Fibroblast of lung (primary cell): ENCODE measurements around the gene C20orf204. TPM values are rescaled to one million over a fixed set of nuclear protein-coding genes. Genes with fewer than 3 reads are reported as not detected.

Source experiments
- DNase-seq, 2 donors: peaks; one replicate each; pipeline versions ENCODE4 v3.0.0 to v3.0.0-alpha.2; 2010; ENCODE audit warnings: low read depth in 2 of 2
- H2AFZ ChIP-seq: 2 replicates; pipeline ENCODE4 v1.5.1; 2012; ENCODE audit warnings: low read length, control low read depth, inconsistent platforms
- H3K27ac ChIP-seq: 2 replicates; pipeline ENCODE4 v1.5.1; 2011; ENCODE audit warnings: low read length, control low read depth; ENCODE audit not compliant: insufficient read depth
- H3K27me3 ChIP-seq: 2 replicates; pipeline ENCODE4 v1.5.1; 2011; ENCODE audit warnings: mild to moderate bottlenecking, low read length; ENCODE audit not compliant: control insufficient read depth, insufficient read depth
- H3K36me3 ChIP-seq: 2 replicates; pipeline ENCODE4 v1.5.1; 2011; ENCODE audit warnings: low read length; ENCODE audit not compliant: control insufficient read depth, insufficient read depth
- H3K4me1 ChIP-seq: 2 replicates; pipeline ENCODE4 v1.5.1; 2011; ENCODE audit warnings: low read length; ENCODE audit not compliant: control insufficient read depth, insufficient read depth; ENCODE audit errors: extremely low read depth
- H3K4me2 ChIP-seq: 2 replicates; pipeline ENCODE4 v1.5.1; 2011; ENCODE audit warnings: low read length, control low read depth; ENCODE audit not compliant: insufficient read depth; ENCODE audit errors: extremely low read depth
- H3K4me3 ChIP-seq, 4 experiments: fragments of 200-600 bp in 1 of 4; sonication (generic) in 1 of 4; replicated peaks in 1 of 4; 2 replicates each; pipeline ENCODE4 v1.5.1; 2011 to 2016; ENCODE audit warnings: low read length in 4 of 4, low read depth in 3 of 4, mild to moderate bottlenecking in 3 of 4, control low read depth in 2 of 4, inconsistent platforms in 1 of 4, mixed read lengths in 1 of 4; ENCODE audit not compliant: insufficient read depth in 1 of 4; ENCODE audit errors: control extremely low read depth in 1 of 4
- H3K79me2 ChIP-seq: 2 replicates; pipeline ENCODE4 v1.5.1; 2012; ENCODE audit warnings: mild to moderate bottlenecking, low read length, inconsistent platforms; ENCODE audit not compliant: control insufficient read depth, insufficient read depth
- H3K9ac ChIP-seq: 2 replicates; pipeline ENCODE4 v1.5.1; 2011; ENCODE audit warnings: mild to moderate bottlenecking, low read length, control low read depth; ENCODE audit not compliant: insufficient read depth
- H3K9me3 ChIP-seq: 2 replicates; pipeline ENCODE4 v1.5.1; 2012; ENCODE audit warnings: low read depth, low read length; ENCODE audit not compliant: control insufficient read depth, insufficient read depth
- H4K20me1 ChIP-seq: 2 replicates; pipeline ENCODE4 v1.5.1; 2011; ENCODE audit warnings: low read length; ENCODE audit not compliant: control insufficient read depth, insufficient read depth; ENCODE audit errors: extremely low read depth
- EZH2 ChIP-seq: IDR thresholded peaks from 2 replicates; pipeline ENCODE4 v1.5.1; 2012; ENCODE audit warnings: low read length, control low read depth, mild to moderate bottlenecking; ENCODE audit errors: missing control alignments
- polyA plus RNA-seq, 2 donors: library from polyadenylated mRNA; depleted of rRNA in 1 of 2; stranded (reverse) in 1 of 2; unstranded in 1 of 2; fragments of >200 nt; gene quantifications; 2 replicates each; pipeline ENCODE4 v1.2.1, GENCODE V29; 2011 to 2012; ENCODE audit warnings: missing spikeins in 1 of 2
- total RNA-seq: library from RNA; depleted of rRNA; stranded (reverse); fragments of >200 nt; gene quantifications from 2 replicates; pipeline ENCODE4 v1.2.1, GENCODE V29; 2014
- TF ChIP-seq, protein P1 (sequence below), 2 donors: IDR thresholded peaks in 1 of 2; conservative IDR thresholded peaks in 1 of 2; 1 replicate in 1 of 2; 2 replicates in 1 of 2; pipeline ENCODE4 v1.5.1; 2011 to 2012; ENCODE audit warnings: low read length in 2 of 2, control low read depth in 1 of 2, inconsistent platforms in 1 of 2, low read depth in 1 of 2, mild to moderate bottlenecking in 1 of 2

The C20orf204 gene
- total and polyA plus RNA-seq, 2 donors (not counting 1 experiment from before 2014, with no cell fraction given) = 0.02 to 0.66 TPM

DNA sequence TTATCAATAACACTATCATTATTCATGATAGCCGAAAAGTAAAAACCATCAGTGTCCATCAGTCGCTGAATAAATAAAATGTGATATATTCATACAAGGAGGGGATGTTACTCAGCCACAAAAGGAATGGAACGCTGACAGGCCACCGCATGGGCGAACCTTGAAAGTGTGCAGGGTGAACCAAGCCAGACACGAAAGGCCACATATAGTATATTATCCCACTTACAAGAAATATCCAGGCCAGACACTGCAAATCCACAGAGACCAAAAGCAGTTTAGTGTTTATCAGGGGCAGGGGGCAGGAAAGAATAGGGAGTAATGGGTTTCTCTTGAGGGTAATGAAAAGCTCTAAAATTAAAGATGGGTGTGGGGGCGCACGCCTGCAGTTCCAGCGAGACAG is 7.8 kb downstream of the C20orf204 start:
- Histone ChIP-seq H3K27ac (no peak overlapping the region), H3K4me3 (no peak overlapping the region), H3K9ac (no peak overlapping the region), H3K4me1 (no peaks in the 10 kb centered on the region), H3K4me2 (no peak overlapping the region), H4K20me1 (no peaks in the 10 kb centered on the region), H2AFZ (no peak overlapping the region), H3K27me3 (peaks cover 32% of the 10 kb centered on the region), H3K9me3 (no peaks in the 10 kb centered on the region), H3K36me3 (no peaks in the 10 kb centered on the region), H3K79me2 (no peaks in the 10 kb centered on the region)
- TF ChIP-seq, protein P1, sequence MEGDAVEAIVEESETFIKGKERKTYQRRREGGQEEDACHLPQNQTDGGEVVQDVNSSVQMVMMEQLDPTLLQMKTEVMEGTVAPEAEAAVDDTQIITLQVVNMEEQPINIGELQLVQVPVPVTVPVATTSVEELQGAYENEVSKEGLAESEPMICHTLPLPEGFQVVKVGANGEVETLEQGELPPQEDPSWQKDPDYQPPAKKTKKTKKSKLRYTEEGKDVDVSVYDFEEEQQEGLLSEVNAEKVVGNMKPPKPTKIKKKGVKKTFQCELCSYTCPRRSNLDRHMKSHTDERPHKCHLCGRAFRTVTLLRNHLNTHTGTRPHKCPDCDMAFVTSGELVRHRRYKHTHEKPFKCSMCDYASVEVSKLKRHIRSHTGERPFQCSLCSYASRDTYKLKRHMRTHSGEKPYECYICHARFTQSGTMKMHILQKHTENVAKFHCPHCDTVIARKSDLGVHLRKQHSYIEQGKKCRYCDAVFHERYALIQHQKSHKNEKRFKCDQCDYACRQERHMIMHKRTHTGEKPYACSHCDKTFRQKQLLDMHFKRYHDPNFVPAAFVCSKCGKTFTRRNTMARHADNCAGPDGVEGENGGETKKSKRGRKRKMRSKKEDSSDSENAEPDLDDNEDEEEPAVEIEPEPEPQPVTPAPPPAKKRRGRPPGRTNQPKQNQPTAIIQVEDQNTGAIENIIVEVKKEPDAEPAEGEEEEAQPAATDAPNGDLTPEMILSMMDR (conservative IDR thresholded peaks at IDR 0.05 in 1 of 2, IDR thresholded peaks at IDR 0.05 in 1 of 2; ENCODE audit: low read depth in 1 of 2, low read length in 2 of 2) = no peak
- no peak for TF ChIP-seq EZH2
- no peak for DNase-seq

DNA sequence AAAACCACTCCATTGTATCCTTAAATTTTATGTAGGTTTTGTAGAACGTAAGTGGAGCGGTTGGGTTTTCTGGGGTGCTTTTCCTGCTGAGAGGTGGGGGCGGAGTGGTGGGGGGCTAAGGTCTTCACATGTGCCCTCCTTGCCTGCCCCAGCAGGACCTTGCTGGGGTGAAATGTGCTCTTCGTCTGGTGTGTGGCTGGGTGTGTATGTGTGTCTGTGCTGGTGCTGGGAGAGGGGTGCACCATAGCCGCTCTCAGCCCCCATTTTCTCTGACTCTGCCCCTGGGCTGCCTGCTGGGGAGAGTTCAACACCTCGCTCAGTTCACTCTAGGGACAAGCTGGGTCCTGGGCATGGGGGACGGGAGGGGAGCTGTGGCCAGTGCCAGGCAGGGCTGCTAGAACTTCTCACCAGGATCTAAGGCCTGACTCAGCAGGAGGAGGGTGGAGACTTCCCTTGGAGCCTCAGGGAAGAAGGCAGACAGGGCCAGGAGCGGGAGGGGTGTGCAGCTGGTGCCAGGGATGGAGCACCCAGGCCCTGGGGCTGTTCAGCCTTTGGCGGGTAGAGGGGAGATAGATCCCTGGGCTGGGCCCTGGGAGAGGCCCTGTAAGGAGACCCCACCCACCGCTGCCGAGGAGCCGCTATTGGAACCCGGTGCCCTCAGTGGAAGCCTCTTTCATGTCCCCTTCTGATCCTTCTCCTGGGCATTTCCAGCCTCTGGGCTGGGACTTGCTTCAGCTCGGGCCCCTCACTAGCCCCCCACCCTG is 8.7 kb downstream of the C20orf204 start:
- no peak for TF ChIP-seq EZH2
- TF ChIP-seq, protein P1 (conservative IDR thresholded peaks at IDR 0.05 in 1 of 2, IDR thresholded peaks at IDR 0.05 in 1 of 2; ENCODE audit: low read depth in 1 of 2, low read length in 2 of 2) = no peak
- H3K27ac ChIP-seq = no peak overlapping the region
- no peak overlapping the region for H3K9ac ChIP-seq
- no peak overlapping the region for H3K4me3 ChIP-seq
- peak; percentile 44 to 50 for DNase-seq
- H3K4me1 ChIP-seq = no peaks in the 10 kb centered on the region
- H3K27me3 ChIP-seq = peaks cover 32% of the 10 kb centered on the region
- H3K36me3 ChIP-seq = no peaks in the 10 kb centered on the region
- H2AFZ ChIP-seq = no peak overlapping the region
- H3K4me2 ChIP-seq = no peak overlapping the region
- H4K20me1 ChIP-seq = no peaks in the 10 kb centered on the region
- no peaks in the 10 kb centered on the region for H3K79me2 ChIP-seq
- H3K9me3 ChIP-seq = no peaks in the 10 kb centered on the region

DNA sequence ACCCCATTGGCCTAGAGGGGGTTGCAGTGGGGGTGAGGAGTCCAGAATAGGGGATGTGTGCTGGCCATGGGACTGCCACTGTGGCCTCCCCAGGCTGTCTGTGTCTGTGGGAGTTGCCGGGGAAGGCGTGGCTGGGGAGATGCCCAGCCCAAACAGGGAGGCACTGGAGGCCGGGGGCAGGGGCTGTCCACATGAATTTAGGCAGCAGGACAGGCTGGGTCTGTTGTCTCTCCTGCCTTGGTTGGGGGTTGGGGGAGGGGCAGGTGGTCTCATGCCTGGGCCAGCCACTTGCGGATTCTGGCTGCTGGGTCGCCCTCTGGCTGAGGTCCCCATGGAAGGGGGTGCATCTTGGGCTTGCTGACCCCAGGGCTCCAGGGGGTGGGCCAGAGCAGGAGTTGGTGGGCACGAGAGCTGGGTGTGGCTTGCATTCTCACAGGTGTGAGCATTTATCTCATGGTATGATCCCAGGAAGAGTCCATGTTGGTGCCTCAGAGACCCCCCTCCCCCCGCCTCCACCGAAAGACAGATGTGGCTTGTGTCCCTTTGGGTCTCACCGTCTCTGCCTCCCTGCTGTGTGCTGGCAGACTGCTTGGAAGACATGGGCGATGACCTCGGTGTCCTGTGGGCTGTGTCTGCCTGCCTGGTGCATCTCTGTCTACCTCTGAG is 9.5 kb downstream of the C20orf204 start:
- TF ChIP-seq, protein P1 (conservative IDR thresholded peaks at IDR 0.05 in 1 of 2, IDR thresholded peaks at IDR 0.05 in 1 of 2; ENCODE audit: low read depth in 1 of 2, low read length in 2 of 2) = no peak
- TF ChIP-seq EZH2 = no peak
- H4K20me1 ChIP-seq = no peaks in the 10 kb centered on the region
- H3K36me3 ChIP-seq = no peaks in the 10 kb centered on the region
- no peaks in the 10 kb centered on the region for H3K9me3 ChIP-seq
- no peak overlapping the region for H3K4me2 ChIP-seq
- no peak overlapping the region for H3K9ac ChIP-seq
- H3K27me3 ChIP-seq = peaks cover 31% of the 10 kb centered on the region
- no peaks in the 10 kb centered on the region for H3K4me1 ChIP-seq
- H2AFZ ChIP-seq = no peak overlapping the region
- no peak overlapping the region for H3K27ac ChIP-seq
- H3K4me3 ChIP-seq = no peak overlapping the region
- no peak for DNase-seq
- H3K79me2 ChIP-seq = no peaks in the 10 kb centered on the region
